Hematopoietic multipotent progenitor cell treated with erythropoietin and hydrocortisone succinate and interleukin-3 and kit ligand, for 15 days (in vitro differentiated cells): ENCODE measurements around the gene ID2.

Experiments used
- DNase-seq: peaks from one replicate; pipeline ENCODE4 v3.0.0-alpha.2; 2015; ENCODE audit warnings: low spot score

ID2 gene

DNA sequence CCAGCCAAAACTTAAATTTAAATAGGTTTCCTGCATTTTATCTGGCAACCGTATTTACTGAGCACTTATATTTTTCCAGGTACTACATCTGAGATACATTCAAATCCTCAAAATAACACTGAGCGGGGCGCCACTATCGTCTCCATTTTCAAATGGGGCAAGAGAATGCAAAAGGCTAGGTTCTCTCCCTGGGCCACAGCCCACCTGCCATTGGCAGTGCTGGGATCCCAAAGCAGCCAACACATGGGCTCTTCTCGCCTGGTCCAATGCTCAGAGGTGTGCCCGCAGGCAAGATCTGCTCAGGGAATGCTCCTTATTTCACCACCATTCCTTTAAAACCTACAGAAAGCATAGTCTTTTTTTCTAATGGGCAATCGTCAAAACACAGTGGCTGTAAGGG, 11.3 kb upstream of the ID2 start:
- DNase-seq, result no peak

DNA sequence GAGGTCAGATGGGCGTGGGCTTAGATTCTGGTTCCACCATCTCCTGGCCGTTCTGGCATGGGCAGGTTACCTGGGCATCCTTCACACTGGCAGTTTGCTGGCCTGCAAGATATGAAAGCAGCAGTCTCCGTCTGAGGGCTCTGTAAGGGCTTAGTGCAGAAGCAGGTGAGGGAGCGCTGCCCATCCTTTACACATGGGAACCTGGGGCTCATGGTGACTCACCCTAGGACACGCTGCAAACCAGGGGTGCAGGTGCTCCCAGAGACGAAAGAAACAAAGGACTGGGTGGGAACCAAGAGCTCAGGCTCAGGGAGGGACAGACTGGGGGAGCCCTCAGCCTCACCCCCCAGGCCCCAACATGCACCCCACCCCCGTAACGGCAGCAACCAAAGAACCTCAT, 10.7 kb upstream of the ID2 start:
- no peak for DNase-seq

DNA sequence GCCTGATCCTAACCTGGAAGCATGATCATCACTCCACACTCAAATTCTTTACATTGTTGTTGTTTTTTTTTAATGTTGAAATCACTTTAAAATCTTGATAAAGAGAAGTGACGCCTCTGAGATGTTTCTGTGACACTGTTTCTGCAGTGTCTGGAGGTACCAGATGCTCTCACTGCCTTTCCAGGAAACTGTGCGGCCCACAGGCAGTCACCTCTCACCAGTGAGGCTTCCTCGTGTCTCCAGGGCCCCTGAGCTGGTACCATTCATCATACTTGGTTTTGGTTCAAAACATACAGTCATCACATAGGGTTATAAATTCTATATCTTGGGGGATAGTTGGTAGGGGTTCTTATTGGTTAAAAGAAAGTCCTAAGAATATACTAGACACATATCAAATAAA, 10.1 kb upstream of the ID2 start:
- DNase-seq, result no peak

DNA sequence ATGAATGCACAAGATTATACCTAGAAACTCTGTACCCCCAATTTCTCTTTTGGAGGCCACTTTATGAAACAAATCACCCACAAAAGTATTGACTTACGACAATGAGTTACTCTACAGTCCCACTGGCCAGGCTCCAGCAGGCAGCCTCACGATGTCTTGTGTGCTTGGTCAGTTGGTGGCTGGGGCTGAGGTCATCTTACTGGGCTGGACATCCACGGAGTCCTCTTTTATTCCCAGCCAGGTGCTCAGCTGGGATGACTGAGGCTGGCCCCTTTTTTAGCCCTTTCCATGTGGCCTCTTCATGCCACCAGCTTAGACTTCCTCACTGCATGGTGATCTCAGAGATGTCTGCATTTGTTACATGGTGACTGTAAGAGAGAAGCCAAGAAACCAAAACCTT, 8.9 kb upstream of the ID2 start:
- no peak for DNase-seq

DNA sequence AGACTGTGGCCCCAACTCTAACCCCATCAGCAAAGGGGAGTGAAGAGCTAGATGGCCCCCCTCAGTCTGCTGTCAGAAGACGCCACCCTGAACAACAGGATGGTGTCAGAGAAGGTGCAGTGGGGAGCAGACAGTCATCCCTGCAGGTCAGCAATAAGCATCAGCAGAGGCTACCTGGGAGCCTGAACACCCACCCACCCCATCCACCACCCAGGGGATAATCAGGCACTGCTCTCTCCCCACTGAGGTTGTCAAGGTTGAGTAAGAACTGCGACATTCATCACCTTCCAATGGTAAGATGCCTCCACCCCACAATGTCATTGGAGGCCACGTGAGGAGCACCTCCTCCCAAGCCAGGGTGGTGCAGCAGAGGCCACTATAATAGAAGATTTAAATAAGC, 8.5 kb upstream of the ID2 start:
- no peak for DNase-seq

DNA sequence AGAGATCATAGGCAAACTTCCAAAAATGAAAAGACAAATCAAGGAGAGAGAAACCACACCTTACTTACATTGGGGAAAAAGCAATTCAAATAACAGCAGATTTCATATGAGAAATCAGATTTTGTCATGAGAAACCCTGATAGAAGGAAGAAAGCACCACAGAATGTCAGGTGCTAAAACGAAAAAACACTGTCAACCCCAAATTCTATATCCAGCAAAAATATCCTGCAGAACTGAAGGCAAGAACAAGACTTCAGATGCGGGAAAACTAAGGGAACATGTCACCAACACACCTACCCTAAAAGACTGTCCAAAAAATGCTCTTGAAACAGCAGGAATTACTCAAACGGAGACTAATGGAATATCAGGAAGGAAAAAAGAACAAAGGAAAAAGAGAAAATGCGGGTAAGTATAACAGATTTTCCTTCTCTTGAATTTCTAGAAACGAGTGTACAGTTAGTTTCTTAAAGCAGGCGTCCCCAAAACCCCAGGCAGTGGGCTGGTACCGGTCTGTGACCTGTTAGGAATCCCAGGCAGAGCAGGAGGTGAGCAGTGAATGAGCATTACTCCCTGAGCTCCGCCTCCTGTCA, 7.3 kb upstream of the ID2 start:
- DNase-seq, result no peak

DNA sequence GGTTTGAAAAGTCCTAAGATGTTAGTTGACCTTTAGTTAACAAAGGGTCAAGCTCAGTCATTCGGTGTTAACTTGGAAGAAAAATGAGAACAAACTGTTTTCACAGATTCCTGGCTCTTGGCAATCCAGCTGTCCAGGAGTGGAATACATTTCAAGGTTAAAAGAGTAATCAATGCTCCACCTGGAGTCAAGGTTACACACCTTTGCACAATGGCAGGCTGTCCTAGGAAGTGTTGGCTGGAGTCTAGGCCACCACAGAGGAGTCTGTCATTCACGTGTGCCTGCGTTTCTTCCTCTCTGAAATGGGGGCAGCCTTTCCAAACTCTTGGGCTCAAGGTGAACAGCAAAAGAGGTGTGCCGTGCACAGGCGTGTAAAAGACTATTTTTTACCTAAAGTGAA, 6.3 kb upstream of the ID2 start:
- DNase-seq, result no peak

DNA sequence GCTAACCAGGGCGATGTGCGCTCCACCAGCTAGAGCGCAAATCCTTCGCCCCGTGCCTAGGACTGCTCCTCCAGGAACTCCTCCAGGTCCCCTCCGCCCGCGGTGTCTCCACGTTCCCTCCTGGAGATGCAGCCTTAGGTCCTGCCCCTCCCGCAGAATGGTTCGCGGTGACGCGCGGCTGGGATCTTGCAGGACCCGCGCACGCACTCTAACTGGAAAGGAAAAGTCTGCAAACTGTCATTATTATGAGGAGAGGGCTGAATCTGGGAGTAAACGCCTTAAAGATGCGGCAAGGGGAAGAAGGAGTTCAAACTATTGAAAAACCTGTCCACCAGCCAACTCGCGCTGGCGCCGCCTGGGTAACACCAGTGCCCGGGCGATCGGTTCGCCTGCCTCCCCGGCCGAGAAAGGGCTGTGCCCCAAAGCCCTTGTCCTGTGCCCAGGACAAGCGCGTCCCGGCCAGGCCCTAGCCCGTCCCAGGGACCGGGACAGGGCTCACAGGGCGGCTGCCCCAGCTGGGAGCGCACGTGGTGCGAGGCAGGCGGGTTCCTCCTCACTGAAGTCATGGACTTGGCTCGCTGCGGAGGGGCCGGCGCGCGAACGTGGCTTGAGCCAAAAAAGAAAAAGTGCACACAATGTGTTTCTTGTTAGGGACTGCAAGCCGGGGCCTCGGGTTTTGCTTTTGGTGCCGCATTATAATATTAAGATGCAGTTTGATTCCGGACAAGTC, 5.5 kb upstream of the ID2 start:
- DNase-seq, result no peak

DNA sequence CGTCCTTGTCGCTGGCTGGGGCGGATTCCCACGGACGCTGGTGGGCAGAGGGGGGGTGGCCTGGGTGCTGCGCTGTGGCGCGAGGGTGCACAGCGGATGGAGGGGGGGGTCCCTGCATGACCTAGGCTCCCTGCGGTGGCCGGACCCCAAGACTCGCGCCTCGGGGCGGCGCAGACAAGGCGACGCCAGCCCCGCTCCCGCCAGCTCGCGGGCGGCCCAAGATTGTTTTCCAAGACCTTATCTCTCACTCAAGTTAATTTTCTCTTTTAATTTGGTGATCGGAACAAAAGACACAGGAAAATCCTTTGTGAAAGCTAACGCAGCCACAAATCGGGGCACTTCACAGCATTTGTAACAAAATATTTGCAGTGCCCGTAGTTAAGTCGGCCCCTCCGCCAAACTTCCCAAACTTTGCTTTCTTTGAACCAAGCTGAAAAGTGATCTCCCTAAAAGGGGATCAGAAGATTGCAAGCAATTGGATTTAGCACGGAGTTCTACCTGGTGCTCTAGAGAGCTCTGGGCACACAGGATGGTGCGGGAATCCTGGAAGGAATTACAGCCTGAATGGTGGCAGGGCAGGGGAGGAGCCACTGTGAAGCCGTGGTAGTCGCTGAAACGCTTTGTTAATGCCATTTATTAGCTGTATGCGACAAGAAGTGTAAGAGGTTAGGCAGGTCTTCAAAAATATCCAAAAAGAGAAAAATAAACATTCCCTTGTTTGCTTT, 4.8 kb upstream of the ID2 start:
- DNase-seq, result no peak

DNA sequence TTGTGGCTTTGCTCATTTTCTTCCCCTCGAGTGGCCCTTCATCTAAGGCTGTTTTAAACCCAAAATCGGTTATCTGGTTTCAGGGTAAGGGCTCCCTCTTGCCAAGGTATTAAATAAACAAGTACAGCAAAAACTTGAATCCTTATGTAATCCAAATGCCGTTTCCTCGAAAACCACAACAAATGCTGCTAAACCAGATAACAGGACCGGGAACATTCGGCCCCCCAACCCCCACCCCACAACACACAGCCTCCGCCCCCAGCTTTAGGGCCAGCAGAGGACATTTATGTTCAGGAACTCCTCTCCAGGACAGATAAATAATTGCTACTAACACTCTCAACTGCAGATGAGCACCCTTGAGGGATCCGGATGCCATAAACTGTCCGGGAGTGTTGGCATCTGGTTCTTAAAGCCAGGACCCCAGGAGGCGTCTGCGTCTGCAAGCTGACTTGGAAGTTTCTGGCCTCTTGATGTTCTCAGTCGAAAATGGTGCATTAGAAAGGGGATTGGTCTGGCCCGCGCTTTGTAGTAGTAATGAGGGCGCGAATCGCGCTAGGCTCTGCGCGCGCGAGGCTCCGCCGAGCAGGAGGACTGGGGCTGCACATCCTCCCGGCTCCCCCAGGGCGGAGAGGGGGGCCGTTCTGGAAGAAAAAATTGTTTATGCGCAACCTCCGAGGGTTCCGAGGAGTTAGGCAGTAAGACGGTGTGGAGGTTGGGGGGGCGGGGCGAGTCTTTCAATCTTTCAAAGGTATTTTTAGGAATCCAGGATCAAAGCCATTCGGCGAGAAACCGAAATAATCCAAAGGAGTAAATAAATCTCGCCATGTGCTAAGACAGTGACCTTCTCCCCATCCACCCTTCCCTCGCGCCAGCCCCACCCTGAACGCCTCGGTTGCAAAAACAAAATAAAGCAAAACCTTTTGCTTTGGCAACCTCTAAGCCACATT, 3.9 kb upstream of the ID2 start:
- peak; percentile 25 for DNase-seq

DNA sequence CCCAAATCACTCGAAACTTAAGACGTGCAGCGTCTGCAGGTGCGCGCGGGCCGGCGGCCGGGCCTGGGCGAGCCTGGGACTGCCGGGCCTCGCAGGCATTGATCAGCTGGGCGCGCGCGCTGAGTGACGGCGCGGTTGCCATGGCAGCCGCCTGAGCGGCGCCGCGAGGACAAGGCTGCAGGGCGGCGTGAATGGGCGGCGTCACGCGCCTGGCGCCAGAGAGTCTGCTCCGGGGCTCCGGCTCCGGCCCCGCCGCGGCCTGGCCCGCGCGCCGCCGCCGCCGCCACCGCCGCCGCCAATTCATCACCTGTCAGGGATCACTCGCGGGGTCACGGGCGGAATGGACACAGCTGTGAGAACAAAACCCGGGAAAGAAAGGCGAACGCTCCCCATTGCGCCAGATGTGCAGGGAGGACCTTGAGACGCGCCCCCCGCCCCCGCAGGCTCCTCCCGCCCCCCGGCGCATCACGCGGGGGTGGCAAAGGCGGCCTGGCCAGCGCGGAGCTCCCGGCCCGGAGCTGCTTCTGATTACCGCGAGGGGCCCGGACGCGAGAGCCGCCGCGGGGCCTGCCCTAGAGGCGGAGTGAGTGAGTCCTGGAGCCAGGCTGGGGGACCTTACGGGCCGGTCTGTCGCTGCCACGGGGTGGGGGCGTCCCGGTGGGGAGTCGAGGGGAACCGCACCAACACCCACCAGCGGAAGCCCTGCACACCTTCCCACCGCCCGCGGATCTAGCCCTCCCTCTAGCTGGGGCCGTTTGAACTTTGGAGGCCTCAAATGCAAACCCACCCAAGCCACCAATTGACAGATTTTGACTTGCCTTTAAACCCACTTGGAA, 2.9 kb upstream of the ID2 start:
- peak; percentile 91 for DNase-seq

DNA sequence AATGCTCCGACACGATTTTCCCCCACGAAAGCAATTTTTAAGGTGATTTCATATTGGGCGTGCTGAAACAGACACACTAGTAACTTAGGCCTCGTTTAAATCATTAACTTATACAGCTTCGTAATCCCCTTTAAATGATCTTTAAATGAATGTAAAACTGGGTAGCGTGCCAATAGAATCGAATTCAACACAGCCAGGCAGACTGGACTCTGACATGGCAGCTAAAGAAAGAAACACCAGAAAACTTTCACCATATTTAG, 2.4 kb upstream of the ID2 start:
- DNase-seq, result peak; percentile 11

DNA sequence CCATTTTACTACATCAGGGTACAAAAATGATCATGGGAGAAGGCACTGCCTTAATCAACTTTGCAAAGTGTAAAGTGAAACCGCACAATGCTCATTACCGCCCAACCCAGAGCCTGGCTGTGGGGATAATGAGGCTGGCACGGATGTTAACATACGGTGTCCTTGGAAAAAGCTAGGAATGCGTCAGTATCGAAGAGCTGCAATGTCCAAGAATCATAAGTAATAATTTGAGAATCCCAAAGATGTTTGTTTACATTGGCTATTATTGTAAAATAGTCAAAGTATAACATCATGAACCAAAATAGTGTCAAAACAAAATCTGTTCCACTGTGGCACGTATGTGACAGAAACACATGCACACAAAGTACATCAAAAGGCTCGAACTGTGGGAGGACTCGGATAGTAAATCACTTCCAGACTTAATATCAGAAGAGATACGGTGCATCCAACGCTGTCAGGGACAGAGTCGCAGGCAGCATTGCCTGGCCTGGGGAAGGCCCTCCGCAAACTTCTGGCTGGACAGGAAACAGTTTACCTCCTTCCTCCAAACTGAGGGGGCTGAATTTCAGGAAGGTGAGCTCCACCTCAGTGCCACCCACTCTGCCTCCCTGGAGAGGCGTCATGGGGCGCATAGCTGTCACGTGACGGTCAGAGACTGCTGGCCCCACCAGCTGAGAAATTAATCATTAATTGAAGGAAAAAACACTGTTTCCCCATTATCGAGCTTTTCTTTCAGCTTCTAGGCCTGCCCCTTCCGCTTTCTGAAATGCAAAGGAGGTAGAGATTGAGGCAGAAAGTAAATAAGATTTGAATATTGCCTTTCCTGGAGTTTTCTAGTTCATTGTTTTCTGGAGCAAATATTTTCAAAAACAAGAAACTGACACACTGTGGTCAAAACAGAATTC, 1.8 kb upstream of the ID2 start:
- DNase-seq, result peak; percentile 18

DNA sequence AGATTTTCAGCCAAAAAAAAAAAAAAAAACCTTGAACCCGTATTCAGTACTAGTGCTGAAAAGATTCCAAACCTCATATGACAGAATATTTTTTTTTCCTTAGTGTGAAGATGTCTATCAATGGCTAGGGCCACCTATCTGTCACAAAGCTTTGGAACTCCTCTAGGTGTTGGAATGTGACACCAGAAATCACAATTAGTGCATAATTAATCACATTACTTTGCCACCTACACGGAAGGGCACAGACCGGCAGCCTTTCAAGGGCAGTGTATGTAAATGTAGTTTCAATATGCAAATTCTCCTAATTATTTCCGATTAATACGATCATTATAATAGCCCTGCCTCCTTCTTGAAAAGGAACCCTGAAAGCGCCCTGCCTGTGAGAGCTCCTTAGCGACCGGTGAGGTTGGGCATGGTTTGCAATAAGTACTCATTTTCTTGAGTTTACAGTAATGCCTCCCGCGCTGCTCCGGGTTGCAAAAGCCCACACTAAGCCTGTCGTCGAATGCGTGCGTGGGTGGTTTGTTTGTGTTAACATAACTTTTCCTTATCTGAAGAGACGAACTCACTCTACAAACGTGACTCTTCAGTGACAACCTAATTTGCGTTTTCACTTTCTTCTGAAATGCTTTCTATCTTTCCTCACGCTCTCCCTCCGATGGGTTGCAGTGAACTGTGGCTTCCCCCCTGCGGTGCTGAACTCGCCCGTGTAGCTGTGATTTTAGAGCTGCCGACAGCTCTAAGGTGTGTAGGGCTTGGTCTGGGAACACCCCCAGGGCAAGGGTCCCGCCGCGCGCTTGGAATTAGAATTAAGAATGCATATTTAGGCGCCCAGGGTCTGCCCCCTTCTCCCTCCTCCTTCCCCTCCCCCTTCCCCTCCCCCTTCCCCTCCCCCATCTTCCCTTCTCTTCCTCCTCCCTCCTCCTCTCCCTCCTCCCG, 765 bp upstream of the ID2 start:
- DNase-seq, result peak; percentile 81

DNA sequence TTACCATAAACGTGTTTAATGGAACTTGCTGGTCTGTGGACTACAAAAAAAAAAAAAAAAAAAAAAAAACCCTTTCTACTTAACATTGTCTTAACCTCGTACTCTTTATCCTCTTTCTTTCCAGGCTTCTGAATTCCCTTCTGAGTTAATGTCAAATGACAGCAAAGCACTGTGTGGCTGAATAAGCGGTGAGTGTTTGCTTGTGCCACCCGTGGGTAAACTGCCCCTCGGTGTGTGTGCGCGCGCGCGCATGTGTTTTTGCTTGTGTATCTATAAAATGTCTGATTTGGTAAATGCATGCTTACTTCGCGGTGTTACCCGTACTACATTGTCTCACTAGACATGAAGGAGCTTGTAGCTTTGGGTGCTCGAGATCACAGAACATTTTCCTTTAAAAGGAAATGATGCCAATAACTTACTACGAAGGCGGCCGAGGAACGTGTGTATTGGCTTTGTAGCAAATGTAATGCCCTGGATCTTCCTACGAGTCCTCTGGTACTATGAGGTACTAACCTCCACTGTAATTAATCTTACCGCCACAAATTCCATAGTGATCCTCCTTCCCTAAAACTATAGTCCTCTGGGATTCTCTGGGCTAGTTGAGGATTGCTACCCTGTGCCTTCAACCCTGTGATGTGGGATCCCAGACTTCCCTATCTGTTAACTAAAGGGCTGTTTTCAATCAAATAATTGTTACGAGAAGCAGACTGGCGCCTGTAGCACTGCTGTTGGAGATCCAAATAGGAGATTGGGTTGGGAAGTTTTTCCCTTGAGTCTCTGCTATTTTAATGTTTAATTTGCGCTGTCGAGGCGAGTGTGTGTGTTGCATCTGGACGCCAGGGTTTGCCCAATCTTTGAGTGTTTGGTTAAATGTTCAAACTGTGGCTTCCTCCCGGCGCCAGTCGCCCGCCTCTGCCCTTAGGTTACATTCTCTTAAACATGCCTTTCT, 1.1 kb downstream of the ID2 start:
- DNase-seq, result peak; percentile 53

DNA sequence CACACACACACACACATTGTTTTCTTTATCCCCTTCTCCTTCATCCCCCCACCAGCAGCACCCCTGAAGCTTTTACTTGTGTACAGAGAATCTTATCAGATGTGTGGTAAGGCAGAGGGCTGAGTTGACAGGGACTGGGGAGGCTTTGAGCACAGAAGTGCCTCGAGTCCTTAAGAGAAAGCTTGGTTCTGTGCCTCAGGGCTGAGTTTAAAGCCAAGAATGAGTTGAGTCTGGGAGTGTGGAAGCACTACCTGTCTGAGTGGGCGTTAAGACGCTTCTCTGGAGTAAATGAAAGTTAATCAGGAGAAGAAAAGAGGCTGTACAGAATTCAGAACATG, 2.7 kb downstream of the ID2 start:
- DNase-seq, result peak; percentile 61

DNA sequence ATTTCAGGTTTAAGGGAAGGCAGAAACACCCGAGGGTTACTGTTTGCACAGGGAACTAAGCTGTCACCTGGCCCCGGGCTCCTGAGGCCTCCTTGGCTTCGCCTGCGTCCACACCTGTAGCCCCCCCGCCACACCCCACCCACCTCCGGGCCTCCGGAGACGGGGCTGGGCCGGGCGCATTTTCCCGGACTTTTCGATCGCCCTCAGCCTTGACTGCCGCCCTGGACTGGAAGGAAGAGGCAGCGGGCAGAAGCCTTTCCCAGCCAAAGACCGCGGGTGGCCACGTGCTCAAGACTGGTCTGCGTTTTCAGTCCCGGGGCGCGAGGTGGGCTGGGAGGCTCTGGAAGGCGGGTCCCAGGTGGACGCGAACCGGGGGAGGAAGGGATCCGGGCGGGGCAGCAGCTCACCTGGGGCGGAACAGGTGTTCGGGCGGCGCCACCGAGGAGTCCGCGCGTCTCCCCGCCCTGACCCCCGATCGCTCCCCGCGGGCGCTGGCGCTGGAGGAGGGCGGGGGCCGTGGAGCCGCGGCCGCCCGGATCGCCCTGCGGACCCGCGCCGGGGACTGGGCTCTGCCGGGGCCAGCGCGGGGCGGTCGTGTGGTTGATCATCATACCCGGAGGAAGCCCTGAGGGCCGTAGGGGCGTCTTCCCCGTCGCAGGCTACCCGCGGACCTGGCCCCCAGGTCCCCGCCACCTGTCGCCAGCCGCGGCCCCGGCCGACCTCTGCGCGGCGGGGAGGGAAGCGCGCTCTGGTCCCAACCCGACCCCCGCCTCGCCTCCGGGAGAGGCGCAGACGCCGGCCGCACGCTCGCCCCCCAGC, 3.2 kb downstream of the ID2 start:
- DNase-seq, result peak; percentile 32
